ENCODE results near the gene FBXW7.

Gene FBXW7

DNA sequence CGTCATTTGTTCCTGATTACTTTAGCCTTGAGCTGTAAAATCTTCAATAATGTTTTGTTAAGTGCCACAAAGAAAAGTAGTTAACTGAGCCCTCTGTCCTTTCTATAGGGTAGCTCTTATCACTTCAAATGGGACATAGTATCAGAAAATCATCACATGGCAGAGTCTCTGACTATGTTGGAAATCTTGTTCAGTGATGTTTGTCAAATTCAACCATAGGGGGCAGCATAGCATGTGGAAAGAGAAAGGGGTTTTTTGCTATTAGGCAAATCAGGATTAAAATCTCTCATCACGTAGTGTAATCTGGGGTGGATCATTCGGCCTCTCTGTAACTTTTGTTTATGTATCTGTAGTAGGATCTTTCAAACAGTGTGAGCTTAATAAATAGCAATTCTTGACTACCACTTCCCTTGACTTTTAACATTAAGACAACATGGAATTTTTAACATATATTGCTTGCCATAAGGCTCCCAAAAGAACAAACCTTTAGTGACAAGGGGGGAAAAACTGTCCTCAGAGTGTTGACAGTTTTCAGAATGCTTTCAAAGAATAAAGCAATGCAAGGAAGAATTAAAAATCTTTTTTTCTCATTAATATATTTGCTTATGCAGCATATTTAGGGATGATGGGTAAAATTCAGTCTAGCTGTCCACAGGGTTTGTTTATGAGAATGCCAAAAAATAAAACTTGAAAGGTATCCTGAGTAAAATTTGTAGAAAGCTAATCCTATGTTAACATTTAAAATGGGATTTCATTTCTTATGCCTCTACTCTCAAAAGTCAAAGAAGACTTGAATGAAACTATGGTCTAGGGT, 127.2 kb downstream of the FBXW7 start:
- no CpG with 5 or more reads among the region's 3 CpGs for WGBS (ENCODE audit: extremely low coverage, insufficient coverage, low lambda C conversion rate)
- H4K8ac ChIP-seq (ENCODE audit: low read depth, low read length), result no peak overlapping the region
- H3K4ac ChIP-seq (ENCODE audit: low read depth, low read length), result no peak overlapping the region
- no peaks in the 10 kb centered on the region for H3K4me1 ChIP-seq (ENCODE audit: control insufficient read depth, low read depth, low read length)
- no peak overlapping the region for H3K18ac ChIP-seq (ENCODE audit: low read length)
- peaks cover 8% of the 10 kb centered on the region for H3K79me1 ChIP-seq (ENCODE audit: low read length)
- peak; percentile 67 for DNase-seq
- H2BK120ac ChIP-seq (ENCODE audit: low read depth, low read length), result no peak overlapping the region
- peaks cover 2% of the 10 kb centered on the region for H3K36me3 ChIP-seq (ENCODE audit: control insufficient read depth, insufficient read depth, low read length)
- no peak overlapping the region for H3K23ac ChIP-seq (ENCODE audit: low read length)
- no peaks in the 10 kb centered on the region for H3K27me3 ChIP-seq (ENCODE audit: insufficient read depth, low read length, poor library complexity)
- no peak overlapping the region for H4K5ac ChIP-seq (ENCODE audit: low read length)
- no peak overlapping the region for H2BK5ac ChIP-seq (ENCODE audit: low read length)
- no peak overlapping the region for H3K9ac ChIP-seq (ENCODE audit: low read length)
- no peak overlapping the region for H3K27ac ChIP-seq (ENCODE audit: low read depth, low read length)
- no peak overlapping the region for H2AK5ac ChIP-seq (ENCODE audit: low read length)
- no peak overlapping the region for H3K4me2 ChIP-seq (ENCODE audit: low read length)
- no peak overlapping the region for H3K4me3 ChIP-seq (ENCODE audit: low read length)
- no peak overlapping the region for H2BK15ac ChIP-seq (replicated peaks; ENCODE audit: low read depth)
- no peaks in the 10 kb centered on the region for H3K79me2 ChIP-seq (ENCODE audit: control insufficient read depth, insufficient read depth, low read length)
- H3K56ac ChIP-seq (ENCODE audit: low read length), result no peak overlapping the region

DNA sequence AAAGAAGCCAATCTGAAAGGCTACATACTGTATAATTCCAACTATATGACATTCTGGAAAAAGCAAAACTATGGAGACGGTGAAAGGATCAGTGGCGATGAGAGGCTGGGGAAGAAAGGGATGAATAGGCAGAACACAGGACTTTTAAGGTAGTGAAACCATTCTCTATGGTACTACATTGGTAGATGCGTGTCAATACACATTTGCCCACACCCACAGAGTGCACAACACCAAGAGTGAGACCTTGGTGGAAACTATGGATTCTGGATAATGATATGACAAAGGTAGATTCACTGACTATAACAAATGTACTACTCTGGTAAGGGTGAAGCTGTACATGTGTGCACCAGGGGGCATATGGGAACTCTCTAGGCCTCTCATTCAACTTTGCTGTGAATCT, 134.5 kb downstream of the FBXW7 start:
- no CpG with 5 or more reads among the region's 3 CpGs for WGBS (ENCODE audit: extremely low coverage, insufficient coverage, low lambda C conversion rate)
- no peaks in the 10 kb centered on the region for H3K27me3 ChIP-seq (ENCODE audit: insufficient read depth, low read length, poor library complexity)

DNA sequence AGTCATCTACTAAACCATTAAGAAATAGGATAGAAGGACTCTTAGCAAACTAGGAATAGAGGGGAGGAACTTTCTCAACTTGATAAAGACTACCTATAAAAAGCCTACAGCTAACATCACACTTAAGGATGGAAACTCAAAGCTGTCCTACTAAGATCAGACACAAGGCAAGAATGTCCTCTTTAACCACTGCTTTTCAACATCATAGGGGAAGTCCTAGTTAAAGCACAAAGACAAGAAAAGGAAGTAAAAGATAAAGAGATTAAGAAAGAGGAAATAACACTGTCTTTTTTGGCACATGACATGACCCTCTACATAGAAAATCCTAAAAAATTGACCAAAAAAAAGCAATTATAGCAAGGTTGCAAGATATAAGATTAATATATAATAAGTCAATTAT, 136.6 kb downstream of the FBXW7 start:
- Histone ChIP-seq H2BK15ac (replicated peaks; ENCODE audit: low read depth) (no peak overlapping the region), H3K27ac (ENCODE audit: low read depth, low read length) (no peak overlapping the region)
- no peak for DNase-seq

More for the DNA sequence above, 134.5 kb downstream of the FBXW7 start:
- Histone ChIP-seq H2BK5ac (ENCODE audit: low read length) (no peak overlapping the region), H3K4me1 (ENCODE audit: control insufficient read depth, low read depth, low read length) (no peaks in the 10 kb centered on the region), H3K4me2 (ENCODE audit: low read length) (no peak overlapping the region), H3K79me1 (ENCODE audit: low read length) (peaks cover 11% of the 10 kb centered on the region), H2BK15ac (replicated peaks; ENCODE audit: low read depth) (no peak overlapping the region), H3K23ac (ENCODE audit: low read length) (no peak overlapping the region), H3K4ac (ENCODE audit: low read depth, low read length) (no peak overlapping the region), H4K8ac (ENCODE audit: low read depth, low read length) (no peak overlapping the region), H4K5ac (ENCODE audit: low read length) (no peak overlapping the region), H3K56ac (ENCODE audit: low read length) (no peak overlapping the region), H3K18ac (ENCODE audit: low read length) (no peak overlapping the region), H3K4me3 (ENCODE audit: low read length) (no peak overlapping the region), H3K79me2 (ENCODE audit: control insufficient read depth, insufficient read depth, low read length) (no peaks in the 10 kb centered on the region), H3K9ac (ENCODE audit: low read length) (no peak overlapping the region), H3K36me3 (ENCODE audit: control insufficient read depth, insufficient read depth, low read length) (no peaks in the 10 kb centered on the region), H2BK120ac (ENCODE audit: low read depth, low read length) (no peak overlapping the region), H2AK5ac (ENCODE audit: low read length) (no peak overlapping the region), H3K27ac (ENCODE audit: low read depth, low read length) (no peak overlapping the region)
- no peak for DNase-seq

DNA sequence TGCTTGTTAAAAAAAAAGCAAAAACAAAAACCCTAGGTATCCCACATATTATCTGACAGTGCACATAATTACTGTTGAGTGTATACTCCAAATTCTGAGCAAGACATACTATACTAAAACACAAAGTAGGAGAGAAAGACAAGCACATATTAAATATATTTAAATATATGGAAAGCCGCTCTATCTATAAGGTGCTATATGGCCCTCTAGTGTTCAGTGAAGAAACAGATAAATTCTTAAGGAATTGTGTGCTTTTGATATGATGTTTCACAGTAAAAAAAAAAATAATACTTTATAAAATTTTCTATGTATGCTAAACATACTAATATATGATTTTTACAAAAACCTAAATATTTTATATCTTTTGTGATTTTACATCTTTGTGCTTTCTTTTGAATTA, 137.8 kb downstream of the FBXW7 start:
- Histone ChIP-seq H4K5ac (ENCODE audit: low read length) (no peak overlapping the region), H3K4me2 (ENCODE audit: low read length) (no peak overlapping the region), H4K8ac (ENCODE audit: low read depth, low read length) (no peak overlapping the region), H3K36me3 (ENCODE audit: control insufficient read depth, insufficient read depth, low read length) (no peaks in the 10 kb centered on the region), H3K79me2 (ENCODE audit: control insufficient read depth, insufficient read depth, low read length) (no peaks in the 10 kb centered on the region), H3K27ac (ENCODE audit: low read depth, low read length) (no peak overlapping the region), H3K79me1 (ENCODE audit: low read length) (peaks cover 8% of the 10 kb centered on the region), H3K56ac (ENCODE audit: low read length) (no peak overlapping the region), H2AK5ac (ENCODE audit: low read length) (no peak overlapping the region), H2BK5ac (ENCODE audit: low read length) (no peak overlapping the region), H3K27me3 (ENCODE audit: insufficient read depth, low read length, poor library complexity) (no peaks in the 10 kb centered on the region), H3K4me1 (ENCODE audit: control insufficient read depth, low read depth, low read length) (no peaks in the 10 kb centered on the region), H2BK15ac (replicated peaks; ENCODE audit: low read depth) (no peak overlapping the region), H3K4me3 (ENCODE audit: low read length) (no peak overlapping the region), H3K18ac (ENCODE audit: low read length) (no peak overlapping the region), H3K9ac (ENCODE audit: low read length) (no peak overlapping the region), H3K23ac (ENCODE audit: low read length) (no peak overlapping the region), H2BK120ac (ENCODE audit: low read depth, low read length) (no peak overlapping the region), H3K4ac (ENCODE audit: low read depth, low read length) (no peak overlapping the region)
- no peak for DNase-seq
- WGBS (ENCODE audit: extremely low coverage, insufficient coverage, low lambda C conversion rate), result no CpG with 5 or more reads among the region's 1 CpG

More for the DNA sequence above, 136.6 kb downstream of the FBXW7 start:
- no peaks in the 10 kb centered on the region for H3K79me2 ChIP-seq (ENCODE audit: control insufficient read depth, insufficient read depth, low read length)
- H4K8ac ChIP-seq (ENCODE audit: low read depth, low read length), result no peak overlapping the region
- H3K4me1 ChIP-seq (ENCODE audit: control insufficient read depth, low read depth, low read length), result no peaks in the 10 kb centered on the region
- H3K18ac ChIP-seq (ENCODE audit: low read length), result no peak overlapping the region
- no peak overlapping the region for H3K23ac ChIP-seq (ENCODE audit: low read length)
- H3K56ac ChIP-seq (ENCODE audit: low read length), result no peak overlapping the region
- H2BK5ac ChIP-seq (ENCODE audit: low read length), result no peak overlapping the region
- H3K4ac ChIP-seq (ENCODE audit: low read depth, low read length), result no peak overlapping the region
- H2BK120ac ChIP-seq (ENCODE audit: low read depth, low read length), result no peak overlapping the region
- H3K9ac ChIP-seq (ENCODE audit: low read length), result no peak overlapping the region
- H3K36me3 ChIP-seq (ENCODE audit: control insufficient read depth, insufficient read depth, low read length), result no peaks in the 10 kb centered on the region
- H3K4me3 ChIP-seq (ENCODE audit: low read length), result no peak overlapping the region
- peaks cover 11% of the 10 kb centered on the region for H3K79me1 ChIP-seq (ENCODE audit: low read length)
- H4K5ac ChIP-seq (ENCODE audit: low read length), result no peak overlapping the region
- no peak overlapping the region for H2AK5ac ChIP-seq (ENCODE audit: low read length)
- H3K4me2 ChIP-seq (ENCODE audit: low read length), result no peak overlapping the region
- H3K27me3 ChIP-seq (ENCODE audit: insufficient read depth, low read length, poor library complexity), result no peaks in the 10 kb centered on the region

DNA sequence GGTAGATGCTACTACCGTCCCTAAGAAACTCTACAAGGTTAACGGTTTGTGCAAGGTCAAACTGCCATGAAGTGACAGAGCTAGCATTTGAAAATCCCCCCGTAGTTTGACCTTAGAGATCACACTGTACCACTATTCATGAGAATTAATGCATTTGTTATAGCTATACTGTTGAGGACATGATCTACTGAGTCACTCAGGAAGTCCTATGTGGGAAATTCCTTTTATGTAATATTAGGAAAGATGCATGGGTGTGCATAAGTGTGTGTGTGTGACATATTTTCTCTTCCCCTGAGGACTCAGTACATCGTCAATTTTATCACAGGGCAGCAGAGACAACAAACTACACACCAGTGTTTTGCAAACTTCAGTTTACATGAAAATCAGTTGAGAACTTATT, 141.1 kb downstream of the FBXW7 start:
- Histone ChIP-seq H3K27ac (ENCODE audit: low read depth, low read length) (no peak overlapping the region), H3K4me3 (ENCODE audit: low read length) (no peak overlapping the region), H3K79me1 (ENCODE audit: low read length) (peaks cover 3% of the 10 kb centered on the region), H2BK120ac (ENCODE audit: low read depth, low read length) (no peak overlapping the region), H2BK5ac (ENCODE audit: low read length) (no peak overlapping the region), H3K4me1 (ENCODE audit: control insufficient read depth, low read depth, low read length) (no peaks in the 10 kb centered on the region), H3K23ac (ENCODE audit: low read length) (no peak overlapping the region), H3K4me2 (ENCODE audit: low read length) (no peak overlapping the region), H4K5ac (ENCODE audit: low read length) (no peak overlapping the region), H3K27me3 (ENCODE audit: insufficient read depth, low read length, poor library complexity) (no peaks in the 10 kb centered on the region), H3K79me2 (ENCODE audit: control insufficient read depth, insufficient read depth, low read length) (no peaks in the 10 kb centered on the region), H3K18ac (ENCODE audit: low read length) (no peak overlapping the region), H2AK5ac (ENCODE audit: low read length) (no peak overlapping the region), H3K36me3 (ENCODE audit: control insufficient read depth, insufficient read depth, low read length) (no peaks in the 10 kb centered on the region), H4K8ac (ENCODE audit: low read depth, low read length) (no peak overlapping the region), H3K9ac (ENCODE audit: low read length) (no peak overlapping the region), H3K4ac (ENCODE audit: low read depth, low read length) (no peak overlapping the region), H3K56ac (ENCODE audit: low read length) (no peak overlapping the region), H2BK15ac (replicated peaks; ENCODE audit: low read depth) (no peak overlapping the region)
- no CpG with 5 or more reads among the region's 4 CpGs for WGBS (ENCODE audit: extremely low coverage, insufficient coverage, low lambda C conversion rate)
- no peak for DNase-seq

DNA sequence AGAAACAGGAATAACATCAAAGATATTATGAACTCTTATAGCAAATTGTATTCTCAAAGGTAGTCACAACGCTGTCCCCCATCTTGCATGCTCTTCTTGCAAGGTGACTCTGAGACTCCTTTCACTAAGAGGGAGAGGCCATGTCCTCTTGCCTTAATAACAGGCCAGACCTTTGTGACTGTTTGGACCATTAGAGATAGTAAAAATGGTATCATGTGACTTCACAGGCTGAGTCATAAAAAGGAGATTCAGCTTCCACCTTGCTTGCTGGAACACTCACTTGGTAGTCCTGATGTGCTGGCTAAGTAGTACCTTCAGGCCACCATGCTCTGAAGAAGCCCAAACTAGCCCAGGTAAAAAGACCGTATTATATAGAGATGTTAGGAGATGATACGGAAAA, 143.8 kb downstream of the FBXW7 start:
- no peak overlapping the region for H4K5ac ChIP-seq (ENCODE audit: low read length)
- H3K27ac ChIP-seq (ENCODE audit: low read depth, low read length), result no peak overlapping the region
- no peak overlapping the region for H3K4me3 ChIP-seq (ENCODE audit: low read length)
- no peak overlapping the region for H2BK5ac ChIP-seq (ENCODE audit: low read length)
- H3K79me2 ChIP-seq (ENCODE audit: control insufficient read depth, insufficient read depth, low read length), result no peaks in the 10 kb centered on the region
- H3K4ac ChIP-seq (ENCODE audit: low read depth, low read length), result no peak overlapping the region
- no peaks in the 10 kb centered on the region for H3K27me3 ChIP-seq (ENCODE audit: insufficient read depth, low read length, poor library complexity)
- H3K4me1 ChIP-seq (ENCODE audit: control insufficient read depth, low read depth, low read length), result no peaks in the 10 kb centered on the region
- no peak overlapping the region for H2BK120ac ChIP-seq (ENCODE audit: low read depth, low read length)
- no peak overlapping the region for H4K8ac ChIP-seq (ENCODE audit: low read depth, low read length)
- H3K4me2 ChIP-seq (ENCODE audit: low read length), result no peak overlapping the region
- H3K79me1 ChIP-seq (ENCODE audit: low read length), result peaks cover 3% of the 10 kb centered on the region
- H2AK5ac ChIP-seq (ENCODE audit: low read length), result no peak overlapping the region
- H3K9ac ChIP-seq (ENCODE audit: low read length), result no peak overlapping the region
- no peak overlapping the region for H3K18ac ChIP-seq (ENCODE audit: low read length)
- DNase-seq, result no peak
- no peak overlapping the region for H2BK15ac ChIP-seq (replicated peaks; ENCODE audit: low read depth)
- no peak overlapping the region for H3K23ac ChIP-seq (ENCODE audit: low read length)
- WGBS (ENCODE audit: extremely low coverage, insufficient coverage, low lambda C conversion rate), result no CpG with 5 or more reads among the region's 3 CpGs
- no peaks in the 10 kb centered on the region for H3K36me3 ChIP-seq (ENCODE audit: control insufficient read depth, insufficient read depth, low read length)
- H3K56ac ChIP-seq (ENCODE audit: low read length), result no peak overlapping the region
